Sigmoid colon (tissue), 7 donors: ENCODE data around the gene IQCK. TPM values are rescaled to one million over a fixed set of nuclear protein-coding genes. Genes with fewer than 3 reads are reported as not detected.

Source experiments
- DNase-seq: peaks from one replicate; pipeline ENCODE4 v3.0.0-alpha.2; 2019
- H3K27ac ChIP-seq, 4 donors: fragments of 200-600 bp; sonication (generic); one replicate each; pipeline ENCODE4 v1.5.1; 2016 to 2019; ENCODE audit warnings: mild to moderate bottlenecking in 1 of 4
- H3K27me3 ChIP-seq, 3 donors: fragments of 200-600 bp; sonication (generic); one replicate each; pipeline ENCODE4 v1.5.1; 2019; ENCODE audit warnings: mild to moderate bottlenecking in 1 of 3
- H3K36me3 ChIP-seq, 4 donors: fragments of 200-600 bp; sonication (generic); one replicate each; pipeline ENCODE4 v1.5.1; 2016 to 2019
- H3K4me1 ChIP-seq, 4 donors: fragments of 200-600 bp; sonication (generic); one replicate each; pipeline ENCODE4 v1.5.1; 2017 to 2019
- H3K4me3 ChIP-seq, 4 donors: fragments of 200-600 bp; sonication (generic); one replicate each; pipeline ENCODE4 v1.5.1; 2017 to 2019; ENCODE audit warnings: mild to moderate bottlenecking in 2 of 4, moderate library complexity in 1 of 4
- H3K9me3 ChIP-seq, 4 donors: fragments of 200-600 bp in 3 of 4; sonication (generic) in 3 of 4; one replicate each; pipeline versions ENCODE4 v1.5.1 to v1.6.1; 2013 to 2019
- CTCF ChIP-seq, 4 experiments: fragments of 450-650 bp in 3 of 4; fragments of 200-600 bp in 1 of 4; IDR thresholded peaks; one replicate each; pipeline ENCODE4 v1.5.1; 2016 to 2019; ENCODE audit warnings: antibody characterized with exemption in 4 of 4, mild to moderate bottlenecking in 3 of 4, moderate library complexity in 2 of 4
- EP300 ChIP-seq, 4 donors: sonication (generic); formaldehyde crosslinking; IDR thresholded peaks; one replicate each; pipeline ENCODE4 v1.6.1; 2017; ENCODE audit warnings: antibody characterized with exemption in 4 of 4
- POLR2A ChIP-seq, 2 donors: fragments of 450-650 bp; IDR thresholded peaks; one replicate each; pipeline ENCODE4 v1.6.1; 2016; ENCODE audit warnings: antibody characterized with exemption in 2 of 2, mild to moderate bottlenecking in 2 of 2, moderate library complexity in 2 of 2
- POLR2AphosphoS5 ChIP-seq, 4 donors: sonication (generic); formaldehyde crosslinking; IDR thresholded peaks; one replicate each; pipeline ENCODE4 v1.6.1; 2017; ENCODE audit warnings: antibody characterized with exemption in 4 of 4
- WGBS, 2 donors: extraction: QIAGEN DNeasy Blood & Tissue Kit; methylation state at CpG; one replicate each; pipeline ENCODE4 v1.1.7; 2013; 5-methylcytosine and 5-hydroxymethylcytosine counted together
- intact Hi-C: fragments of 100-400 bp; cut with DNase I; formaldehyde crosslinking; loops from one replicate; pipeline ENCODE4 v1.15.1; 2023
- polyA plus RNA-seq, 3 donors: library from polyadenylated mRNA; stranded (reverse); fragments of 200-250 nt; gene quantifications; one replicate each; pipeline ENCODE4 v1.2.3, GENCODE V29; 2013
- total RNA-seq, 4 donors: library from RNA; depleted of rRNA; stranded (reverse); fragments of >200 nt; gene quantifications; one replicate each; pipeline ENCODE4 v1.1.0, GENCODE V29; 2016
- donor health status: healthy with polysubstance abuse.
- donor health status: Bipolar disorder and iron deficiency.
- donor health status: healthy.

Gene IQCK
- total and polyA plus RNA-seq, 7 donors, result 5.1 to 16.6 (median 10.3) TPM

- TF ChIP-seq POLR2AphosphoS5 (IDR thresholded peaks at IDR 0.05) (peak in 1 of 4 donors; percentile 18), EP300 (IDR thresholded peaks at IDR 0.05) (no peak)
- WGBS, 2 donors, result 79 to 88% methylated on average over 6 of the region's 6 CpGs
- Histone ChIP-seq H3K27me3 (no peaks in the 10 kb centered on the region), H3K4me1 (peaks cover 0 to 15% (median 5%) of the 10 kb centered on the region in 4 donors), H3K27ac (peak overlapping the region in 2 of 4 donors; percentile 10 to 77), H3K9me3 (no peaks in the 10 kb centered on the region), H3K4me3 (no peak overlapping the region), H3K36me3 (peaks cover 12 to 90% (median 43%) of the 10 kb centered on the region in 4 donors)
- intact Hi-C loops, result no loop called here
- no peak for DNase-seq
These were observed 14.7 kb upstream of the IQCK start for GRCh38 chr16:19703172-19703889.

GRCh38 chr16:19704321-19705145 is 13.5 kb upstream of the IQCK start:
- Histone ChIP-seq H3K9me3 (no peaks in the 10 kb centered on the region), H3K4me3 (no peak overlapping the region), H3K27ac (peak overlapping the region; percentile 7 to 77 (median 40)), H3K4me1 (peaks cover 0 to 15% (median 5%) of the 10 kb centered on the region in 4 donors), H3K36me3 (peaks cover 12 to 90% (median 37%) of the 10 kb centered on the region in 4 donors), H3K27me3 (no peaks in the 10 kb centered on the region)
- peak; percentile 69 for DNase-seq
- intact Hi-C loops, result no loop called here
- WGBS, 2 donors, result 84% methylated on average over 18 of the region's 18 CpGs
- no peak for TF ChIP-seq CTCF (IDR thresholded peaks at IDR 0.05)
- peak in 2 of 4 donors; percentile 7 to 50 for TF ChIP-seq POLR2AphosphoS5 (IDR thresholded peaks at IDR 0.05)

GRCh38 chr16:19705146-19705501 is 12.9 kb upstream of the IQCK start:
- TF ChIP-seq POLR2A (IDR thresholded peaks at IDR 0.05) (no peak), EP300 (IDR thresholded peaks at IDR 0.05) (no peak), CTCF (IDR thresholded peaks at IDR 0.05) (no peak), POLR2AphosphoS5 (IDR thresholded peaks at IDR 0.05) (no peak)
- no peak overlapping the region for H3K4me3 ChIP-seq
- no peaks in the 10 kb centered on the region for H3K9me3 ChIP-seq
- DNase-seq, result peak; percentile 55
- intact Hi-C loops, result no loop called here
- H3K4me1 ChIP-seq, result peaks cover 0 to 12% (median 2%) of the 10 kb centered on the region in 4 donors
- no peaks in the 10 kb centered on the region for H3K27me3 ChIP-seq
- peak overlapping the region; percentile 7 to 77 (median 40) for H3K27ac ChIP-seq
- WGBS, 2 donors, result 96% methylated on average over 8 of the region's 8 CpGs
- H3K36me3 ChIP-seq, result peaks cover 12 to 88% (median 33%) of the 10 kb centered on the region in 4 donors

GRCh38 chr16:19705843-19706242 is 12.2 kb upstream of the IQCK start:
- Histone ChIP-seq H3K4me1 (peaks cover 0 to 5% (median 0%) of the 10 kb centered on the region in 4 donors), H3K27ac (peak overlapping the region in 1 of 4 donors; percentile 77), H3K9me3 (no peaks in the 10 kb centered on the region), H3K36me3 (peaks cover 12 to 86% (median 32%) of the 10 kb centered on the region in 4 donors), H3K4me3 (no peak overlapping the region), H3K27me3 (no peaks in the 10 kb centered on the region)
- 90 to 93% methylated on average over 5 of the region's 5 CpGs for whole genome bisulfite sequencing, 2 donors
- TF ChIP-seq POLR2A (IDR thresholded peaks at IDR 0.05), result no peak
- no peak for TF ChIP-seq POLR2AphosphoS5 (IDR thresholded peaks at IDR 0.05)
- no peak for TF ChIP-seq CTCF (IDR thresholded peaks at IDR 0.05)
- no peak for TF ChIP-seq EP300 (IDR thresholded peaks at IDR 0.05)
- DNase-seq, result peak; percentile 37
- intact Hi-C loops, result no loop called here

GRCh38 chr16:19706846-19707245 is 11.2 kb upstream of the IQCK start:
- Histone ChIP-seq H3K4me3 (no peak overlapping the region), H3K27ac (no peak overlapping the region), H3K9me3 (no peaks in the 10 kb centered on the region), H3K4me1 (peaks cover 0 to 5% (median 0%) of the 10 kb centered on the region in 4 donors), H3K27me3 (no peaks in the 10 kb centered on the region), H3K36me3 (peaks cover 12 to 79% (median 28%) of the 10 kb centered on the region in 4 donors)
- 97 to 98% methylated on average over 15 of the region's 15 CpGs for WGBS, 2 donors
- DNase-seq, result peak; percentile 54
- TF ChIP-seq POLR2AphosphoS5 (IDR thresholded peaks at IDR 0.05) (no peak), EP300 (IDR thresholded peaks at IDR 0.05) (no peak), POLR2A (IDR thresholded peaks at IDR 0.05) (no peak), CTCF (IDR thresholded peaks at IDR 0.05) (no peak)
- intact Hi-C loops, result no loop called here
